GM19455 (cell line): ENCODE measurements around the gene ZNF691.
"Not testable (repeated sequence)": the region's sequence is repeated elsewhere in the genome, so short reads cannot be mapped to it uniquely, and the experiment has no call there.

Experiments
- ATAC-seq: cut with Tn5 transposase; IDR thresholded peaks from one replicate; pipeline ENCODE4 v1.9.1; 2021; ENCODE audit not compliant: unreplicated experiment

ZNF691 gene, protein sequence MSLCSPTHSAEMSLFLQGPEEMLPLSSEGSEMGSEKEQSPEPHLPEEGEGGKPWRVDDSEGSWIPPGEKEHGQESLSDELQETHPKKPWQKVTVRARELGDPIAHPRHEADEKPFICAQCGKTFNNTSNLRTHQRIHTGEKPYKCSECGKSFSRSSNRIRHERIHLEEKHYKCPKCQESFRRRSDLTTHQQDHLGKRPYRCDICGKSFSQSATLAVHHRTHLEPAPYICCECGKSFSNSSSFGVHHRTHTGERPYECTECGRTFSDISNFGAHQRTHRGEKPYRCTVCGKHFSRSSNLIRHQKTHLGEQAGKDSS

GRCh38 chr1:42846257-42847110 lies at the start of gene ZNF691:
Gene ZNF691 (plus strand): TSS chr1:42846613. CDS start chr1:42849659, 3,046 bp downstream.
- peak; percentile 92 for ATAC-seq

DNA sequence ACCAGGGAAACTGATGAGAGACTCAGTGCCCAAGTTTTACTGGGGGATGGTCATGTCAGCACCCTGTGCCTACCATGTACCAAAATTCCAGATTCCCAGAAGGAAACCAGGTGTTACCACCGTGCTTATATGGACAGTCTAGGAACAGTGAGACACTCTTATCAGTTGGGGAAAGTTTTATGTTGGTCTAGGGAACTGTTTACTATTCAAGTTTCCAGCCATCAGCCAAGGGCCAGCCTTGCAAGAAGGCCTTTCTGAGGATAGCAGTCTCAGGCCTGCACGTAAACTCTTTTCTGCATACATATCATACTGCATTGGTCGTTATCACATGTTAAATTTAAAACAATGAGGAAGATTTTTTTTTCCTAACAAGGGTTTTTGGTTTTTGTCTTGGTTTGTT lies 49.0 kb upstream of the ZNF691 start:
- no peak for ATAC-seq

DNA sequence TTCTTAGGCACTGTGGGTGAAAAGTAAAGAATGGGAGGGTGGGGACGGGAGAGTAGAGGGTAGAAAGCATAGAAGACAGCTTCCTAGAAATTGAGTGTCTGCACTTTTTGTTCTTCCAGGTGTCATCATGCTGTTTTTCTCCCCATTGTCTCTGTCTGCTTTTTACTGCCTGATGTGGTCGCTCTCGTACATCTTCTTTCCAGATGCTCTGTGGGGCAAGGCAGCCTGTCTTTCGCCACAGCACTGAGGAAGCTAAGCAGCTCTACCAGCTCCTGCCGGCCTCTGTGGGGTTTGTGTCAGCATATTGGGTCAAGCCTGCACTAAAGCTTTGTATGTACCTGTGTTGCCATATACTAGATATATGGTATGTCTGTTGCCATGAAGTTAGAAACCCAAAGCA lies 48.4 kb upstream of the ZNF691 start:
- no peak for ATAC-seq

GRCh38 chr1:42801832-42802473 lies 44.5 kb upstream of the ZNF691 start:
- ATAC-seq, result no peak

DNA sequence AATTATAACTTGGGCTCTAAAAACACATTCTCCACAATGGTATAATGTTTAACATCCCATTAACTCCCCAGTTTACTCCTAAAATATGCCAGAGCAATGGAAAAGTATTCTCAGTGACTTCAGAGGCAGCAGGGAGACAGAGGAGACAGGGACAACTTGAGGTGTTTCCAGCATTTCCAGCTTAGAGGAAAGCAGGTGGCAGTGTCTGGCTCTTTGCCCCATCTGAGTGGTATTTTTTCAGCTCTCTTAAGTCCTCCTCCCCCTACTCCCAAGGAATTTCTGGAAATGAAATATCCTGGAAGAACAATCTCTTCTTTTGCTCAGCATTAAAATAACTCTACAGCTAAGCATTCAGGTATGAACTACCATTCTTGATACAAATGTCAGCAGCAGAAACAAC lies 40.2 kb upstream of the ZNF691 start:
- ATAC-seq, result no peak

- no peak for ATAC-seq
Measured at GRCh38 chr1:42806593-42806992, 39.8 kb upstream of the ZNF691 start.

GRCh38 chr1:42807056-42807668 lies 39.3 kb upstream of the ZNF691 start:
- no peak for ATAC-seq

DNA sequence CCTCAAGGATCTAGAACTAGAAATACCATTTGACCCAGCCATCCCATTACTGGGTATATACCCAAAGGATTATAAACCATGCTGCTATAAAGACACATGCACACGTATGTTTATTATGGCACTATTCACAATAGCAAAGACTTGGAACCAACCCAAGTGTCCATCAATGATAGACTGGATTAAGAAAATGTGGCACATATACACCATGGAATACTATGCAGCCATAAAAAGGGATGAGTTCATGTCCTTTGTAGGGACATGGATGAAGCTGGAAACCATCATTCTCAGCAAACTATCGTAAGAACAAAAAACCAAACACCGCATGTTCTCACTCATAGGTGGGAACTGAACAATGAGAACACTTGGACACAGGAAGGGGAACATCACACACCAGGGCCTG lies 31.6 kb upstream of the ZNF691 start:
- not testable (repeated sequence) for ATAC-seq

DNA sequence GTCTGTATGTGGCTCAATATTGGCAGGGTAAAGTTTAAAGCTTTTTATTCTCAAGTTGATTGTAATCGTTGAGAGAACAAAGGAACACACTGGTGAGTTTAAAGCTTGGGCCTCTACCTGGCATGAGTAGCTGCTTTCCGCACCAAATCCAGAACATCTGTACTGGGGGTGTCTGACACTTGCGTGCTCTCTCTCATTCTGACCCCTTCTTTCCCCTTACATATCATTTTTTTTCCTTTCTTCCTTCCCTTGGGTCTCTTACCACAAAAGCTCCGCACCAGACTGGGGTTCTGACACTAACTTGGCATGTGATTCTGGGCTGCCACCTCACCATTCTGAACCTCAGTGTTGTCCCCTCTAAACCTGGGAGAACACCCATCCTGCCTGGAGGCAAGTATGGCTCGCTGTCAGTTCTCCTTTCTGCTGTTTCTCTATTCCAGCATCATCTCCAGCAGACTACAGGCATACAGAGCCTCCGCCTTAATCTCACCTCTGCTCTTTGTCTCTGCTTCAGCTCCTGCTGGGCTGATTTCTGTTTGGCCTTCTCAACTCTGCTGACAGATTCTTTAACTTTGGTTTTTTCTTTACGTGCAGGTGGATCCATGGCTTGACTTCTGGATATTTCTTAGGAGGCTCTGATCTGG lies 30.4 kb upstream of the ZNF691 start:
- no peak for ATAC-seq

DNA sequence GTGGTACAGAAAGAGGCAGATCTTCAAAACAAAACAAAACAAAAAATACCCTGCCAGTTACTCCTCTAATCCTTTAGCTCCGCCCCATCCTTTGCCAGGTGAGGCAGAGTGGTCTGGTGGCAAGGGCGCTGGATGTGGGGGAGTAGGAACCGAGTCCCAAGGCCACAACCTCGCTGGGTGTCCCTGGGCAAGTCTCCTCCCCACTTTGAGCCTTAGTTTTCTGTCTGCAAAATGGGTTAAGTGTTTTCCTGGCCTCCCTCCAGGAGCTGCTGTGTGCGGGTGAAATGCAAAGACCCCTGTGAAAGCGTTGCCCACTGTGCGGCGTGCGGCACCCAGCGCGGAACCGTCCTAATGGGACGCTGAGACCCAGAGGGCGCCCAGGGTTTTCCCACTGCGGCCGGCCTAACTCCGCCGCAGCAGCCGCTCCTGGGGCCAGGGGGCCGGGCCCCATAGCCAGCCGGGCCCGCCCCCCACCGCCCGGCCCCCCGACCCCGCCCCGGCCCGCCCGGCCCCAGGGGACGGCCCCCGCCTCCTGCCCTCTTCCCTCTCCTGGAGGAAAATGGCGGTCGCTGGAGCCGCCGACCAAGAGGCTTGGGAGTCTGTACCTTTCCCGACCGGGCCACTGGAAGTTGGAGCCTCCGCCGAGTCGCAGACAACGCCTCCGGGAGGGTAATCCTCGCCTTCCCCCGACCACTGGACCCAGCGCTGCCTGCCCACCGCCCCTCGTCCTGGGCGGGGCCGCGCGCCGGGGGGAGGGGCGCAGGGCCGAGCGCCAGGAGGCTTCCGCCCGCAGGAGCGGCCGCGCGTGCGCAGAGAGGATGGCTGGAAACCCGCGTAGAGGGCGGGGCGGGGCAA lies 29.6 kb upstream of the ZNF691 start, which contains the start of the genes ERMAP and SVBP:
Gene ERMAP (plus strand): TSS at position 538 of the 855 bp plus-strand sequence. CDS start 13,327 bp downstream, outside the sequence.
Gene SVBP (minus strand): TSS at position 813 of the 855 bp plus-strand sequence. CDS start 853 bp downstream, outside the sequence.
- ATAC-seq, result peak; percentile 80

- peak; percentile 6 for ATAC-seq
Measured at GRCh38 chr1:42817440-42817767, 29.0 kb upstream of the ZNF691 start.

DNA sequence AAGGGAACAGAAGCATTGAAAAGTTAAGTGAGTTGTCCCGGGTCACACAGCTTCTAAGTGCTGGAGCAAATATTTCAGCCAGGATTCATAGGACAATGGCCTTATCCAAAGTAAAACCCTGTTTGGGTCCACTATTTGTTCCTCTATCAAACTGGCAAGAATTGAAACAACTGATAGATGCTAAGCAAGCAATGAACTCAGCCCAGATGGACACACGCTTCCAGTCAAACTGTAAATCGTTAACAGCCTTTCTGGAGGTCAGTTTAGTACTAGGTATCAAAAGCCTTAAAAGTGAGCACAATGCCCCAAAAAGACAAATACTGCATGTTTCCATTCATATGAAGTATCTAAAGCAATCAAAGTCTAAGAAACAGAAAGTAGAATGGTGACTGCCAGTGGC lies 28.4 kb upstream of the ZNF691 start:
- no peak for ATAC-seq

DNA sequence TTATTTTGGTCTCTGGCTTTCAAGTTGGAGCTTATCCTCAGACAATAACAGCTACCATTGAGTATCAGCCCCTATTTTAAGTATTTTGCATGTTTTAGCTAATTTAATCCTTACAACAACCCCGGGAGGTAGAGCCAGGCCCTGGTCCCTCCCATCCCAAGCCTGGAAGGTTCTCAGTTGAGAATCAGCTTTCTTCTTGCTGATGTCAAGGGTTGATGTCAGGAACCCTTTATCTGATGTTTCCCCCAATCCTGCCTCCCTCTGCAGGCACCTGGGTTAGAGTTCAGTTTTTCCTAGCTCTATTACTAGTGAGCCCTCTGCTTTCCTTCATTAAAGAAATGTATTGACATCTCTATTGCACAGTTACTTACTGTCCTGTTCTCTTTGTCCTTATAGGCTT lies 25.6 kb upstream of the ZNF691 start:
- no peak for ATAC-seq

- ATAC-seq, result no peak
Measured at GRCh38 chr1:42821690-42822089, 24.7 kb upstream of the ZNF691 start.

DNA sequence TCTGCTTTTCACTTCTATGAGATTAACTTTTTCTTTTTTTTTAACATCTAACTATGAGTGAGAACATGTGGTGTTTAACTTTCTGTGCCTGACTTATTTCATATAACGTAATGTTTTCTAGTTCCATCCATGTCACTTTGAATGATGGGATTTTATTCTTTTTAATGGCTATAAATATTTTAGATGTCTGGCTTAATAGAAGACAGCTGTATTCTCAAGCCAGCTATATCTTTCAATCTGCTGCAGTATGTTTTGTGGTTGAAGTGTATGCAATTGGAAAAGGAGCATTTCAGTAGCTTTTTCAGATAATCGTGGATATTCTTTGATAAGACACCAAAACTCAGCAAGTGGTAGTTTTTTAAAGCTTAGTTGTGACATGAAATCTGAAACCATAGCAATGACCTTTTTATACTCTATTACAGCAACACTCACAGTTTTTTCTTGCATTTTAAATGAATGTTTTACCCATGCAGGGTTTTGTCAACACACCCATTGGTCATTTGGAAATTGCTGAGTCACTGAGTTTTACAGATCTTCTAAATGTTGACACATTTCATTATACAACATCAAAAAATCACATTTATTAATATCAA lies 23.5 kb upstream of the ZNF691 start:
- no peak for ATAC-seq

DNA sequence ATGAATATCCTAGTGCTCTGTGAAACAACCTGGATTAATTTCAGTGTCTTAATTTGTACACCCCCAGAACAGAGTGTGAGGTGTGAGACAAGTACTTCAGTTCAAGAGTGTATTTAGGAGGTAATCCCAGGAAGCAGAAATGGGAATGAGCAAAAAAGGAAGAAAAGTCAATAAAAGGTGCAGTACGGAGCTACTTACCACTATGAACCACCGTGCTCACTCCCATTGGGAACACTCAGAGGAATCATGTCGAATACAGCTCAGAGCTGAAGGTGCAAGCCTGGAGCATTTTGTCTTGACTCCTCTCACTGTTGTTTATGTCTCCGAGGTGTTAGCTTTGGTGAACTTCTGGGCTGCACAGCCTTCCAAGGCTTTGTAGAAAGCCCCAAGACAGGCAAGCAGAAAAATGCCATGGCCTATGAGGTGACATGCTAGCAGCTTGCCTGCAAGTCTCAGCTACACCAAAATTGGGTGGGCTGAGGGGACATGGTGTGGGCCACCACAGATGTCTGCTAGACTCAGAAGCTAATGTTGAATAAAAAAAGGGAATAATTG lies 21.9 kb upstream of the ZNF691 start:
- ATAC-seq, result no peak

DNA sequence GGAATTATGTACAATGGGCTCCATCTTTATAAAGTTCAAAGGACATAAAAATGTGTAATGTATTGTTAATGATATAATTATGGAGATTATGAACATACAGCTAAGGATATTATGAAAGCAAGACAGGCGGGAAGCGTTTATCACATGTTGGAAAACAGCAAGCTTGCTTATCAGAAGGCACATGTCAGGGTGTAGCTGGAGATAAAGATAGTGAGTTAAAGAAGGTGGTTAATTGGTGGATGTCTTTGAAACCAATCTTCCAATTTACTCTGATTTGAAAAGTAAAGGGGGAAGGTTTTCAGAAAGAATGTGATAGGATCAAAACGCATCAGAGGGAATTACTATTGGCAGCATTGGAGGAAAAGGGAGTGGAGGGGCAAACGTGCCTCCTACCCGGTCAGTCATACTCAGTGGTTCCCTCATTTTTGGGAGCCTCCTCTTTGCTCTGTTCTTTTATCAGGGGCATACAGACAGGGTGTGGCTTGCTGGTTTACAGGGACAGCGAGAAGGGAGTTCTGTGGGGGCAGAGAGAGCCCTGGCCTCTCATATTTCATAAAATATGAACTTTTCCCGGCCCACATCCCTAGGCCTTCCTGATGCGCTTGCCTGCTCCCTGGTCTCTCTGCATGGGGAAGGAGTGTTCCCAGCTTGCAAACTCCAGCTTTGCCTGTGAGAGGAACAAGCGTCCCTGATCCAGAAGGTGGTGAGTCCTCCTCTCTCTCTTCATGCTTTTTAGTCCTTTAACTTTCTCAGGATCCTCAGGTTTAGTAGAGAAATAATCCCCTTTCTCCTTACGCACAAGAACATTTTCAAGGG lies 21.2 kb upstream of the ZNF691 start:
- no peak for ATAC-seq

DNA sequence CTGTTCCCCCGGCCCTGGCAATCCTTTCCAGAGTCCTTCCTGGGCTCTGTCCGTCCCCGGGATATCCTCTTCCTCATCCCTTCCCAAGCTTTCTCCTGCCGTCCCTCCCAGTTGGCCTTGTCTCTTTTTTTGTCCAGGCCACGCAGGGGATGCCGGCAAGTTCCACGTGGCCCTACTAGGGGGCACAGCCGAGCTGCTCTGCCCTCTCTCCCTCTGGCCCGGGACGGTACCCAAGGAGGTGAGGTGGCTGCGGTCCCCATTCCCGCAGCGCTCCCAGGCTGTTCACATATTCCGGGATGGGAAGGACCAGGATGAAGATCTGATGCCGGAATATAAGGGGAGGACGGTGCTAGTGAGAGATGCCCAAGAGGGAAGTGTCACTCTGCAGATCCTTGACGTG lies 15.8 kb upstream of the ZNF691 start:
- ATAC-seq, result no peak
